Measurements from ENCODE around the gene IQGAP1.

- TF ChIP-seq, protein P1, sequence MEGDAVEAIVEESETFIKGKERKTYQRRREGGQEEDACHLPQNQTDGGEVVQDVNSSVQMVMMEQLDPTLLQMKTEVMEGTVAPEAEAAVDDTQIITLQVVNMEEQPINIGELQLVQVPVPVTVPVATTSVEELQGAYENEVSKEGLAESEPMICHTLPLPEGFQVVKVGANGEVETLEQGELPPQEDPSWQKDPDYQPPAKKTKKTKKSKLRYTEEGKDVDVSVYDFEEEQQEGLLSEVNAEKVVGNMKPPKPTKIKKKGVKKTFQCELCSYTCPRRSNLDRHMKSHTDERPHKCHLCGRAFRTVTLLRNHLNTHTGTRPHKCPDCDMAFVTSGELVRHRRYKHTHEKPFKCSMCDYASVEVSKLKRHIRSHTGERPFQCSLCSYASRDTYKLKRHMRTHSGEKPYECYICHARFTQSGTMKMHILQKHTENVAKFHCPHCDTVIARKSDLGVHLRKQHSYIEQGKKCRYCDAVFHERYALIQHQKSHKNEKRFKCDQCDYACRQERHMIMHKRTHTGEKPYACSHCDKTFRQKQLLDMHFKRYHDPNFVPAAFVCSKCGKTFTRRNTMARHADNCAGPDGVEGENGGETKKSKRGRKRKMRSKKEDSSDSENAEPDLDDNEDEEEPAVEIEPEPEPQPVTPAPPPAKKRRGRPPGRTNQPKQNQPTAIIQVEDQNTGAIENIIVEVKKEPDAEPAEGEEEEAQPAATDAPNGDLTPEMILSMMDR (IDR thresholded peaks at IDR 0.05), result no peak
- no peak for TF ChIP-seq POLR2A (IDR thresholded peaks at IDR 0.05)
Observed at GRCh38 chr15:90432253-90432652, 44.2 kb downstream of the IQGAP1 start.
